Mesodermal cell (in vitro differentiated cells): ENCODE data around the gene AFAP1.

ENCODE experiments used
- H3K27ac ChIP-seq: 2 replicates; pipeline ENCODE4 v1.7.0; 2013; ENCODE audit warnings: mild to moderate bottlenecking, low read depth, low read length, moderate library complexity; ENCODE audit not compliant: severe bottlenecking
- H3K36me3 ChIP-seq: 2 replicates; pipeline ENCODE4 v1.7.1; 2013; ENCODE audit warnings: mild to moderate bottlenecking, low read length, moderate library complexity; ENCODE audit not compliant: control insufficient read depth, insufficient read depth
- H3K4me1 ChIP-seq: one replicate; pipeline ENCODE4 v1.7.1; 2013; ENCODE audit warnings: mild to moderate bottlenecking, low read length; ENCODE audit not compliant: insufficient read depth, control insufficient read depth, poor library complexity, severe bottlenecking
- H3K4me3 ChIP-seq: 2 replicates; pipeline ENCODE4 v1.7.0; 2013; ENCODE audit warnings: low read length, control low read depth, mild to moderate bottlenecking; ENCODE audit not compliant: insufficient read depth, poor library complexity, severe bottlenecking; ENCODE audit errors: extremely low read depth
- H3K9me3 ChIP-seq: 2 replicates; pipeline ENCODE4 v1.7.1; 2013; ENCODE audit warnings: mild to moderate bottlenecking, low read length, moderate library complexity; ENCODE audit not compliant: control insufficient read depth
- WGBS, 2 experiments: methylation state at CpG; one replicate each; pipeline ENCODE4 v1.1.5; 2013; ENCODE audit warnings: missing lambda C conversion rate in 2 of 2; ENCODE audit not compliant: insufficient coverage in 2 of 2; 5-methylcytosine and 5-hydroxymethylcytosine counted together

The AFAP1 gene

GRCh38 chr4:7781993-7782392 is 157.7 kb downstream of the AFAP1 start:
- Histone ChIP-seq H3K4me3 (no peak overlapping the region), H3K4me1 (peaks cover 15% of the 10 kb centered on the region), H3K36me3 (peaks cover 92% of the 10 kb centered on the region), H3K27ac (peak overlapping the region; percentile 39), H3K9me3 (no peaks in the 10 kb centered on the region)
- 90 to 93% methylated on average over 7 to 17 of the region's 17 CpGs for WGBS, 2 experiments

GRCh38 chr4:7781366-7781765 is 158.3 kb downstream of the AFAP1 start:
- H3K9me3 ChIP-seq, result no peaks in the 10 kb centered on the region
- peaks cover 15% of the 10 kb centered on the region for H3K4me1 ChIP-seq
- WGBS, 2 experiments, result 83 to 98% methylated on average over 8 to 10 of the region's 13 CpGs
- H3K4me3 ChIP-seq, result no peak overlapping the region
- H3K27ac ChIP-seq, result no peak overlapping the region
- peaks cover 96% of the 10 kb centered on the region for H3K36me3 ChIP-seq

- H3K27ac ChIP-seq, result no peak overlapping the region
- no peaks in the 10 kb centered on the region for H3K9me3 ChIP-seq
- no peak overlapping the region for H3K4me3 ChIP-seq
- H3K4me1 ChIP-seq, result peaks cover 15% of the 10 kb centered on the region
- 92% methylated on average over 2 of the region's 5 CpGs; no CpG with 5 or more reads in 1 of the 2 experiments for whole genome bisulfite sequencing, 2 experiments
- peaks cover 96% of the 10 kb centered on the region for H3K36me3 ChIP-seq
Measured at GRCh38 chr4:7780751-7781348, 158.8 kb downstream of the AFAP1 start.

GRCh38 chr4:7779432-7779768 is 160.3 kb downstream of the AFAP1 start:
- Histone ChIP-seq H3K27ac (no peak overlapping the region), H3K9me3 (no peaks in the 10 kb centered on the region), H3K4me1 (peaks cover 15% of the 10 kb centered on the region), H3K4me3 (no peak overlapping the region), H3K36me3 (peaks cover 98% of the 10 kb centered on the region)
- 95 to 97% methylated on average over 4 to 5 of the region's 5 CpGs for WGBS, 2 experiments

- Histone ChIP-seq H3K36me3 (peaks cover 98% of the 10 kb centered on the region), H3K4me1 (peaks cover 15% of the 10 kb centered on the region), H3K4me3 (no peak overlapping the region), H3K27ac (no peak overlapping the region), H3K9me3 (no peaks in the 10 kb centered on the region)
- 85 to 89% methylated on average over 17 to 22 of the region's 24 CpGs for WGBS, 2 experiments
Measured at GRCh38 chr4:7778510-7779431, 160.9 kb downstream of the AFAP1 start.

GRCh38 chr4:7777871-7778509 is 161.7 kb downstream of the AFAP1 start:
- H3K9me3 ChIP-seq, result no peaks in the 10 kb centered on the region
- no peak overlapping the region for H3K27ac ChIP-seq
- peaks cover 97% of the 10 kb centered on the region for H3K36me3 ChIP-seq
- 93 to 94% methylated on average over 8 to 9 of the region's 10 CpGs for WGBS, 2 experiments
- H3K4me1 ChIP-seq, result peaks cover 15% of the 10 kb centered on the region
- H3K4me3 ChIP-seq, result no peak overlapping the region

GRCh38 chr4:7777017-7777710 is 162.5 kb downstream of the AFAP1 start:
- peaks cover 9% of the 10 kb centered on the region for H3K4me1 ChIP-seq
- H3K27ac ChIP-seq, result no peak overlapping the region
- WGBS, 2 experiments, result 95 to 96% methylated on average over 14 to 17 of the region's 17 CpGs
- H3K4me3 ChIP-seq, result no peak overlapping the region
- no peaks in the 10 kb centered on the region for H3K9me3 ChIP-seq
- H3K36me3 ChIP-seq, result peaks cover 97% of the 10 kb centered on the region

- Histone ChIP-seq H3K36me3 (peaks cover 96% of the 10 kb centered on the region), H3K27ac (no peak overlapping the region), H3K4me3 (no peak overlapping the region), H3K4me1 (no peaks in the 10 kb centered on the region), H3K9me3 (no peaks in the 10 kb centered on the region)
- 98 to 100% methylated on average over 6 to 7 of the region's 9 CpGs for WGBS, 2 experiments
Measured at GRCh38 chr4:7775396-7775795, 164.3 kb downstream of the AFAP1 start.

GRCh38 chr4:7774301-7775294 is 165.1 kb downstream of the AFAP1 start:
- Histone ChIP-seq H3K36me3 (peaks cover 96% of the 10 kb centered on the region), H3K9me3 (no peaks in the 10 kb centered on the region), H3K27ac (no peak overlapping the region), H3K4me1 (no peaks in the 10 kb centered on the region), H3K4me3 (no peak overlapping the region)
- 94 to 95% methylated on average over 18 to 19 of the region's 22 CpGs for WGBS, 2 experiments
